Small intestine (tissue), 7 donors: Measurements from ENCODE around the gene ID1. TPM values are rescaled to one million over a fixed set of nuclear protein-coding genes. Genes with fewer than 3 reads are reported as not detected.
"Not testable (repeated sequence)": the region's sequence is repeated elsewhere in the genome, so short reads cannot be mapped to it uniquely, and the experiment has no call there.

ENCODE experiments used
- DNase-seq, 2 donors: peaks; one replicate each; pipeline versions ENCODE4 v3.0.0 to v3.0.0-alpha.2; 2013
- FAIRE-seq: peaks from 2 replicates; lab custom pipeline; 2012; peaks lifted over from hg19 to GRCh38; lab: Jason Lieb, UNC
- H3K27ac ChIP-seq, 3 donors: one replicate each; pipeline ENCODE4 v1.5.1; 2013; ENCODE audit warnings: low read length in 2 of 3, mild to moderate bottlenecking in 2 of 3, control low read depth in 1 of 3, inconsistent platforms in 1 of 3, low read depth in 1 of 3, moderate library complexity in 1 of 3
- H3K27me3 ChIP-seq, 3 donors: one replicate each; pipeline ENCODE4 v1.6.1; 2013; ENCODE audit warnings: low read length in 3 of 3, inconsistent platforms in 1 of 3; ENCODE audit not compliant: control insufficient read depth in 3 of 3, insufficient read depth in 3 of 3
- H3K36me3 ChIP-seq, 3 donors: one replicate each; pipeline ENCODE4 v1.6.1; 2013; ENCODE audit warnings: low read length in 3 of 3, inconsistent platforms in 1 of 3, low read depth in 1 of 3, mild to moderate bottlenecking in 1 of 3, moderate library complexity in 1 of 3; ENCODE audit not compliant: control insufficient read depth in 3 of 3, insufficient read depth in 2 of 3
- H3K4me1 ChIP-seq, 3 donors: one replicate each; pipeline ENCODE4 v1.6.1; 2013; ENCODE audit warnings: low read length in 2 of 3, inconsistent platforms in 1 of 3, low read depth in 1 of 3, mild to moderate bottlenecking in 1 of 3, moderate library complexity in 1 of 3; ENCODE audit not compliant: control insufficient read depth in 3 of 3, insufficient read depth in 2 of 3
- H3K4me3 ChIP-seq, 3 donors: one replicate each; pipeline ENCODE4 v1.5.1; 2013; ENCODE audit warnings: low read length in 3 of 3, control low read depth in 1 of 3, inconsistent platforms in 1 of 3, low read depth in 1 of 3, mild to moderate bottlenecking in 1 of 3, moderate library complexity in 1 of 3
- H3K9me3 ChIP-seq, 2 donors: one replicate each; pipeline ENCODE4 v1.6.1; 2013; ENCODE audit warnings: low read depth in 1 of 2, low read length in 1 of 2; ENCODE audit not compliant: control insufficient read depth in 2 of 2, insufficient read depth in 1 of 2
- WGBS, 3 donors: extraction: QIAGEN DNeasy Blood & Tissue Kit; methylation state at CpG; one replicate each; pipeline ENCODE4 v1.1.7; 2013; 5-methylcytosine and 5-hydroxymethylcytosine counted together
- polyA plus RNA-seq, 4 donors: library from polyadenylated mRNA; stranded (reverse) in 3 of 4; unstranded in 1 of 4; fragments of 200-250 nt in 3 of 4; fragments of 120-200 nt in 1 of 4; gene quantifications; one replicate each; pipeline versions ENCODE4 v1.2.1 to v1.2.3, GENCODE V29; 2013
- donor health status: healthy with polysubstance abuse.
- donor health status: control.
- donor health status: control.
- donor health status: Bipolar disorder and iron deficiency.
- donor health status: healthy.

The ID1 gene
- polyA plus RNA-seq, 4 donors = 215 to 335 (median 277) TPM

- H3K36me3 ChIP-seq = no peaks in the 10 kb centered on the region
- WGBS, 3 donors = 81 to 94% (median 84%) methylated on average over 6 of the region's 6 CpGs
- H3K27me3 ChIP-seq = peaks cover 0 to 8% (median 0%) of the 10 kb centered on the region in 3 donors
- no peak overlapping the region for H3K27ac ChIP-seq
- no peaks in the 10 kb centered on the region for H3K9me3 ChIP-seq
- H3K4me3 ChIP-seq = no peak overlapping the region
- no peak for DNase-seq
- no peaks in the 10 kb centered on the region for H3K4me1 ChIP-seq
- FAIRE-seq = no peak
These were observed 36.3 kb downstream of the ID1 start for GRCh38 chr20:31641391-31641790.

GRCh38 chr20:31642837-31643236 is 37.7 kb downstream of the ID1 start:
- Histone ChIP-seq H3K36me3 (no peaks in the 10 kb centered on the region), H3K4me1 (no peaks in the 10 kb centered on the region), H3K4me3 (no peak overlapping the region), H3K27me3 (peaks cover 0 to 7% (median 0%) of the 10 kb centered on the region in 3 donors), H3K27ac (no peak overlapping the region), H3K9me3 (no peaks in the 10 kb centered on the region)
- FAIRE-seq = no peak
- WGBS, 3 donors = 52 to 83% (median 69%) methylated on average over 1 of the region's 1 CpG
- no peak for DNase-seq

GRCh38 chr20:31643522-31643921 is 38.4 kb downstream of the ID1 start:
- Histone ChIP-seq H3K9me3 (no peaks in the 10 kb centered on the region), H3K4me1 (no peaks in the 10 kb centered on the region), H3K27ac (no peak overlapping the region), H3K4me3 (no peak overlapping the region), H3K27me3 (no peaks in the 10 kb centered on the region), H3K36me3 (no peaks in the 10 kb centered on the region)
- DNase-seq (no peak), FAIRE-seq (no peak)
- WGBS, 3 donors = 88 to 90% (median 89%) methylated on average over 4 of the region's 4 CpGs

DNA sequence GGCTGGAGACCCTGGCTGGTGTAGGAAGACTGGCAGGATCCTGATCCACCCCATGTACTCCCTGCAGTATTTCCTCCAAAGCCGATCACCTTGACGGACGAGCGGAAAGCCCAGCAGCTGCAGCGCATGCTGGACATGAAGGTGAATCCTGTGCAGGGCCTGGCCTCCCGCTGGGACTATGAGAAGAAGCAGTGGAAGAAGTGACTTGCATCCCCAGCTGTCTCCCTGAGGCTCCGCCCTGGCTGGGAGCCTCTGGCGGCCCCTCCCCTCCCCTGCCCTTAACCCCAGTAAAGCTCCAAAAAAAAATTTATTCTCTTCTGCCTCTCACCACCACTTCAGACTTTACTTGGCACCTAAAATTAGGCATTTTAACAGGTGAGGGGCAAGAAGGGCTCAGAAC is 39.6 kb downstream of the ID1 start:
- 74 to 82% (median 75%) methylated on average over 8 of the region's 8 CpGs for WGBS, 3 donors
- FAIRE-seq = no peak

DNA sequence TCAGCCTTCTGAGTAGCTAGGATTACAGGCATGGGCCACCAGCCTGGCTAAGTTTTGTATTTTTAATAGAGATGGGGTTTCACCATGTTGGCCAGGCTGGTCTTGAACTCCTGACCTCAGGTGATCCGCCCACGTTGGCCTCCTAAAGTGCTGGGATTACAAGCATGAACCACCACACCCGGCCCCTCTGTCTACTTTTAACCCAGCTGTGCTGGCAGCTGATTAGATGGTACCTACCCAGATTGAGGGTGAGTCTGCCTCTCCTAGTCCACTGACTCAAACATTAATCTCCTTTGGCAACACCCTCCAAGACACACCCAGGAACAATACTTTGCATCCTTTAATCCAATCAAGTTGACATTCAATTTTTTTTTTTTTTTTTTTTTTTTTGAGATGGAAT is 43.0 kb downstream of the ID1 start:
- H3K36me3 ChIP-seq, H3K27me3 ChIP-seq, H3K9me3 ChIP-seq, H3K4me1 ChIP-seq, H3K27ac ChIP-seq, FAIRE-seq, DNase-seq, H3K4me3 ChIP-seq: not testable (repeated sequence)
- WGBS, 3 donors = 47 to 75% (median 61%) methylated on average over 3 of the region's 3 CpGs

More for the DNA sequence above, 39.6 kb downstream of the ID1 start:
- H3K36me3 ChIP-seq = no peaks in the 10 kb centered on the region
- no peaks in the 10 kb centered on the region for H3K27me3 ChIP-seq
- no peak for DNase-seq
- no peak overlapping the region for H3K27ac ChIP-seq
- no peaks in the 10 kb centered on the region for H3K4me1 ChIP-seq
- no peak overlapping the region for H3K4me3 ChIP-seq
- no peaks in the 10 kb centered on the region for H3K9me3 ChIP-seq

DNA sequence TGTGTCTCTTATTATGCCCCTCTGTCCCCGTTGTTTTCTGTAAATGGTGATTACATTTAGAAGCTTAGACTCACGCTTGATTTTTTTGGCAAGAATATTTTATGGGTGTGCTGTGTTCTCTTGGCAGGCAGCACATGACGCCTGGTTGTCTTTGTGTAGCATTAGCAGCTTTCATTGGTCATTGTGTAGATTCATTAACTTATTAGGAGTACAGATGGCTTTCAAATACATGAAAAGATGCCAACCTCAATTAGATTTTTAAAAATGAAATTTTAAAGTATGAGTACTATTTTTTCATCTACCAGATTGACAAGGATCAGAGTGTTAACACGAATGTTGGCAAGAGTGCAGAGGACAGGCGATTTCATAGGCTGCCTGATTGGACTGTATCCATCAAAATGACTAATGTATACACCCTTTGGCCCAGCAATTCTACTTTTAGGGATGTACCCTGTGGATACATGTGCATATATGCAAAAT is 47.9 kb downstream of the ID1 start:
- Histone ChIP-seq H3K36me3 (no peaks in the 10 kb centered on the region), H3K27ac (no peak overlapping the region), H3K9me3 (no peaks in the 10 kb centered on the region), H3K27me3 (no peaks in the 10 kb centered on the region), H3K4me1 (no peaks in the 10 kb centered on the region), H3K4me3 (no peak overlapping the region)
- FAIRE-seq (no peak), DNase-seq (no peak)
- WGBS, 3 donors = 9 to 27% (median 26%) methylated on average over 5 of the region's 5 CpGs

- Histone ChIP-seq H3K27me3 (no peaks in the 10 kb centered on the region), H3K27ac (no peak overlapping the region), H3K4me3 (no peak overlapping the region), H3K9me3 (no peaks in the 10 kb centered on the region), H3K4me1 (no peaks in the 10 kb centered on the region), H3K36me3 (no peaks in the 10 kb centered on the region)
- FAIRE-seq (no peak), DNase-seq (no peak)
- 47 to 53% (median 53%) methylated on average over 5 of the region's 5 CpGs for WGBS, 3 donors
These were observed 48.5 kb downstream of the ID1 start for GRCh38 chr20:31653561-31653960.

GRCh38 chr20:31654534-31654933 is 49.4 kb downstream of the ID1 start:
- DNase-seq = no peak
- Histone ChIP-seq H3K4me1 (no peaks in the 10 kb centered on the region), H3K27ac (no peak overlapping the region), H3K36me3 (no peaks in the 10 kb centered on the region), H3K9me3 (no peaks in the 10 kb centered on the region), H3K4me3 (no peak overlapping the region), H3K27me3 (no peaks in the 10 kb centered on the region)
- WGBS, 3 donors = 68 to 74% (median 69%) methylated on average over 5 of the region's 5 CpGs
- no peak for FAIRE-seq
